ENCODE data around the gene KLF14. TPM values are rescaled to one million over a fixed set of nuclear protein-coding genes. Genes with fewer than 3 reads are reported as not detected.

KLF14 gene
- total and polyA plus RNA-seq, 9 of the 15 experiments (the other 6 are each of a cell fraction or from before 2014, with no cell fraction given) = 0.03 TPM; not detected in 8

DNA sequence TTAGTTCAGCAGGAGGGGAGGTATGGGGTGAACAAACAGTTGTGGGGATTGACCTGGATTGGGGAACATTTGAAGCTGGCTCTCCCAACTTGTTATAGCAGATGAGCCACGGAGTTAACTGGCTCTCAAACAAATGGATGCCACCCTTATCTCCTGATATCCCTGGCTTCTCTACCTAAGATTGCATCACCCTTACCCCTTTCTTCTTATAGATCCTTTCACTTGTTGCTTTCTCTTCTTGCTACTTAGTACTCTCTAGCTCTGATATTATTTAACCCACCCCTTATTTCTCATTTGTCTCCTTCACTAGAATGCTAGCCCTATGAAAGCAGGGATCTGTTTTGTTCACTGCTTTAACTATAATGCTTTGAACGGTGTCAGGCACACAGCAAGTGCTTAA, 22.3 kb upstream of the KLF14 start:
- no peaks in the 10 kb centered on the region for H3K4me1 ChIP-seq (replicated peaks in 1 of 2; ENCODE audit: control insufficient read depth in 2 of 2, insufficient read depth in 2 of 2, low read length in 2 of 2)
- H3K9ac ChIP-seq (ENCODE audit: insufficient read depth in 1 of 2, low read depth in 2 of 2, low read length in 2 of 2) = no peak overlapping the region
- H3K36me3 ChIP-seq (ENCODE audit: control insufficient read depth, insufficient read depth, low read length) = no peaks in the 10 kb centered on the region
- no peak overlapping the region for H2AFZ ChIP-seq (ENCODE audit: low read depth, low read length)
- H3K9me1 ChIP-seq (ENCODE audit: control insufficient read depth, insufficient read depth, low read length) = no peaks in the 10 kb centered on the region
- BruUV-seq (replicated peaks) = no TSS peak
- no peak overlapping the region for H3K27ac ChIP-seq (ENCODE audit: extremely low read depth, low read depth, low read length)
- H3K4me3 ChIP-seq = no peak overlapping the region
- DNase-seq (ENCODE audit: extremely low read depth in 1 of 4, low spot score in 3 of 4) (no peak), FAIRE-seq (no peak), ATAC-seq (no peak)
- H3K9me3 ChIP-seq (replicated peaks; ENCODE audit: control insufficient read depth, insufficient read depth, low read depth, low read length) = no peaks in the 10 kb centered on the region
- TF ChIP-seq, protein P1, sequence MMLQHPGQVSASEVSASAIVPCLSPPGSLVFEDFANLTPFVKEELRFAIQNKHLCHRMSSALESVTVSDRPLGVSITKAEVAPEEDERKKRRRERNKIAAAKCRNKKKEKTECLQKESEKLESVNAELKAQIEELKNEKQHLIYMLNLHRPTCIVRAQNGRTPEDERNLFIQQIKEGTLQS (IDR thresholded peaks at IDR 0.05) = peak; percentile 74
- TF ChIP-seq, protein P1 (CRISPR knock-in tag; conservative IDR thresholded peaks at IDR 0.05) = no peak
- TF ChIP-seq CEBPG (CRISPR knock-in tag; IDR thresholded peaks at IDR 0.05) = no peak
- peak; percentile 67 to 76 for TF ChIP-seq CEBPG (tag; conservative IDR thresholded peaks at IDR 0.05 in 1 of 2, IDR thresholded peaks at IDR 0.05 in 1 of 2)
- no peak for TF ChIP-seq BCL6 (CRISPR knock-in tag; IDR thresholded peaks at IDR 0.05)
- no peaks in the 10 kb centered on the region for H4K20me1 ChIP-seq (replicated peaks; ENCODE audit: control insufficient read depth, insufficient read depth, low read length)
- no peaks in the 10 kb centered on the region for H3K79me2 ChIP-seq (ENCODE audit: control insufficient read depth, insufficient read depth, low read length)
- intact Hi-C loops (cut with micrococcal nuclease) (no loop called here), in situ Hi-C loops (cut with MboI) (loop anchor here (10.0 kb wide), 1 partner anchor 692 kb away; no protein-coding TSS in a partner anchor)
- ChIA-PET CTCF (ENCODE audit: low intra/inter-chr PET ratio) (interaction anchor here (4.0 kb wide), 1 partner anchor 684 kb away, joined by 27 read pairs; no protein-coding TSS in a partner anchor), POLR2A (interaction anchor here (0.7 kb wide), 1 partner anchor 204 kb away, joined by 4 read pairs; no protein-coding TSS in a partner anchor)
- 0% methylated on average over 2 of the region's 2 CpGs for WGBS (ENCODE audit: insufficient coverage, low coverage, missing lambda C conversion rate)
- H3K4me2 ChIP-seq (ENCODE audit: insufficient read depth, low read length) = no peak overlapping the region
- peaks cover 17 to 23% of the 10 kb centered on the region in 2 experiments for H3K27me3 ChIP-seq (ENCODE audit: control insufficient read depth in 2 of 2, insufficient read depth in 2 of 2, low read length in 2 of 2)
